CD1c-positive myeloid dendritic cell (primary cell): ENCODE measurements around the gene FUT6.
"Not testable (repeated sequence)": the region's sequence is repeated elsewhere in the genome, so short reads cannot be mapped to it uniquely, and the experiment has no call there.

Source experiments
- DNase-seq: peaks from one replicate; pipeline ENCODE4 v3.0.0-alpha.2; 2016; ENCODE audit errors: extremely low spot score

The FUT6 gene

GRCh38 chr19:5786593-5787408 is 52.7 kb downstream of the FUT6 start:
- no peak for DNase-seq

- DNase-seq, result no peak
These were observed 54.1 kb downstream of the FUT6 start for GRCh38 chr19:5785423-5785822.

- DNase-seq, result no peak
These were observed 54.8 kb downstream of the FUT6 start, which contains the start of gene PRR22 for GRCh38 chr19:5784581-5785147. Gene PRR22 (minus strand): TSS chr19:5784746. CDS start chr19:5784660, 86 bp downstream.

GRCh38 chr19:5782945-5783919 is 56.3 kb downstream of the FUT6 start:
- no peak for DNase-seq

GRCh38 chr19:5782322-5782721 is 57.2 kb downstream of the FUT6 start:
- no peak for DNase-seq

GRCh38 chr19:5780916-5781315 is 58.6 kb downstream of the FUT6 start:
- DNase-seq, result not testable (repeated sequence)
